Breast epithelium (tissue), 3 donors: Measurements from ENCODE around the gene TRIM66.

Source experiments
- POLR2A ChIP-seq: fragments of 450-650 bp; IDR thresholded peaks from one replicate; pipeline ENCODE4 v1.6.1; 2016; ENCODE audit warnings: antibody characterized with exemption, mild to moderate bottlenecking, moderate library complexity
- POLR2AphosphoS5 ChIP-seq, 3 donors: sonication (generic); formaldehyde crosslinking; IDR thresholded peaks; one replicate each; pipeline ENCODE4 v1.6.1; 2017; ENCODE audit warnings: antibody characterized with exemption in 3 of 3
- TF ChIP-seq, protein P1 (sequence below), 3 donors: fragments of 450-650 bp; IDR thresholded peaks; one replicate each; pipeline ENCODE4 v1.5.1; 2016 to 2017; ENCODE audit warnings: antibody characterized with exemption in 3 of 3, mild to moderate bottlenecking in 3 of 3, moderate library complexity in 3 of 3

DNA sequence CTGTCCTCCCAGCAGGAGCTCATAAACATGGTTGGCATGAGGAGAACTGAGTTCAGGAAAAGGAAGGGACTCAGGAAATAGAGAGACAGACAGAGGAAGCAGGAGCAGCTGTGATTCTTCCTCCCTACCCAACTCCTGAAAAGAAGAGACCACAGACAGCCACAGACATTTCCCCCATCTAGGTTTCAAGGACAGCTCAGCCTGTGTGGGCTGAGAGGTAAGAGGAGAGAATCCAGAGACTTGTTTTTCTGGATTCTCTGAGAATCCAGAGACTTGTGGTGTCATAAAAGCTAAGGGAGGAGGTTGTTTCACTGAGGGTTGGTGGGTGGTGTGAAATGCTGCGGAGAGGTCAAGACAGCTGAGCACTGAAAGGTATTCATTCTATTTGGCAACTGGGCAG lies 69.4 kb downstream of the TRIM66 start:
- TF ChIP-seq POLR2A (no peak), POLR2AphosphoS5 (IDR thresholded peaks at IDR 0.05) (no peak)
- TF ChIP-seq, protein P1, sequence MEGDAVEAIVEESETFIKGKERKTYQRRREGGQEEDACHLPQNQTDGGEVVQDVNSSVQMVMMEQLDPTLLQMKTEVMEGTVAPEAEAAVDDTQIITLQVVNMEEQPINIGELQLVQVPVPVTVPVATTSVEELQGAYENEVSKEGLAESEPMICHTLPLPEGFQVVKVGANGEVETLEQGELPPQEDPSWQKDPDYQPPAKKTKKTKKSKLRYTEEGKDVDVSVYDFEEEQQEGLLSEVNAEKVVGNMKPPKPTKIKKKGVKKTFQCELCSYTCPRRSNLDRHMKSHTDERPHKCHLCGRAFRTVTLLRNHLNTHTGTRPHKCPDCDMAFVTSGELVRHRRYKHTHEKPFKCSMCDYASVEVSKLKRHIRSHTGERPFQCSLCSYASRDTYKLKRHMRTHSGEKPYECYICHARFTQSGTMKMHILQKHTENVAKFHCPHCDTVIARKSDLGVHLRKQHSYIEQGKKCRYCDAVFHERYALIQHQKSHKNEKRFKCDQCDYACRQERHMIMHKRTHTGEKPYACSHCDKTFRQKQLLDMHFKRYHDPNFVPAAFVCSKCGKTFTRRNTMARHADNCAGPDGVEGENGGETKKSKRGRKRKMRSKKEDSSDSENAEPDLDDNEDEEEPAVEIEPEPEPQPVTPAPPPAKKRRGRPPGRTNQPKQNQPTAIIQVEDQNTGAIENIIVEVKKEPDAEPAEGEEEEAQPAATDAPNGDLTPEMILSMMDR (IDR thresholded peaks at IDR 0.05): no peak
